ENCODE measurements around the gene RIN3. TPM values are rescaled to one million over a fixed set of nuclear protein-coding genes. Genes with fewer than 3 reads are reported as not detected.
A peak's percentile ranks its signal among the peaks of the same experiment; 100 is the strongest.

RIN3 gene
- polyA plus RNA-seq, 3 donors, result 42.8 to 144 (median 54.6) TPM

GRCh38 chr14:92657457-92658142, 144.0 kb downstream of the RIN3 start:
- peak overlapping the region; percentile 100 for H3K4me3 Mint-ChIP-seq

GRCh38 chr14:92658160-92658559, 144.6 kb downstream of the RIN3 start:
- H3K36me3 Mint-ChIP-seq, result peaks cover 88 to 95% of the 10 kb centered on the region in 2 donors
- no peaks in the 10 kb centered on the region for H3K9me3 ChIP-seq (replicated peaks in 1 of 2; ENCODE audit: control insufficient read depth in 1 of 2, insufficient read depth in 1 of 2, low read length in 2 of 2)
- H3K79me2 ChIP-seq (ENCODE audit: insufficient read depth, low read length), result peaks cover 98% of the 10 kb centered on the region
- peaks cover 0 to 5% (median 0%) of the 10 kb centered on the region in 7 donors for H3K9me3 Mint-ChIP-seq
- H3K4me2 ChIP-seq (replicated peaks; ENCODE audit: extremely low read depth, low read length, poor library complexity, severe bottlenecking), result peak overlapping the region; percentile 89
- H3K36me3 ChIP-seq (replicated peaks in 1 of 2; ENCODE audit: control insufficient read depth in 1 of 2, insufficient read depth in 2 of 2, low read length in 2 of 2), result peaks cover 62 to 71% of the 10 kb centered on the region in 2 donors
- peak overlapping the region in 1 of 3 experiments; percentile 96 for H3K4me3 ChIP-seq (replicated peaks in 1 of 3; ENCODE audit: low read depth in 2 of 3, low read length in 3 of 3)
- H3K27ac ChIP-seq (ENCODE audit: low read depth in 1 of 2, low read length in 2 of 2), result peak overlapping the region; percentile 90 to 98
- H4K20me1 ChIP-seq (ENCODE audit: insufficient read depth, low read length), result peaks cover 78% of the 10 kb centered on the region
- H3K27me3 Mint-ChIP-seq (ENCODE audit: low read depth in 3 of 3), result peaks cover 0 to 2% (median 0%) of the 10 kb centered on the region in 3 donors
- H3K9ac ChIP-seq (ENCODE audit: insufficient read depth, low read length, poor library complexity, severe bottlenecking), result peak overlapping the region; percentile 45
- DNase-seq, result no peak
- H3K4me3 Mint-ChIP-seq, result peak overlapping the region; percentile 100
- intact Hi-C loops (cut with micrococcal nuclease), result loop anchor here (10.0 kb wide), 2 partner anchors 73 to 143 kb away; partner anchors contain the start of gene RIN3 (in 1 of the 2)
- peaks cover 79 to 88% of the 10 kb centered on the region in 2 donors for H3K4me1 ChIP-seq (ENCODE audit: control insufficient read depth in 1 of 2, insufficient read depth in 2 of 2, low read length in 2 of 2)
- no peak for TF ChIP-seq CTCF (IDR thresholded peaks at IDR 0.05)
- no peaks in the 10 kb centered on the region for H3K27me3 ChIP-seq (ENCODE audit: control insufficient read depth in 2 of 2, insufficient read depth in 2 of 2, low read length in 2 of 2)
- H3K4me1 Mint-ChIP-seq, result peaks cover 83% of the 10 kb centered on the region
- WGBS (ENCODE audit: insufficient coverage), result 67% methylated on average over 13 of the region's 13 CpGs
- H2AFZ ChIP-seq (ENCODE audit: insufficient read depth, low read depth, low read length, poor library complexity, severe bottlenecking), result no peak overlapping the region
- peak overlapping the region; percentile 100 for H3K27ac Mint-ChIP-seq

More at GRCh38 chr14:92657457-92658142, 144.0 kb downstream of the RIN3 start:
- Histone ChIP-seq H3K27ac (ENCODE audit: low read depth in 1 of 2, low read length in 2 of 2) (peak overlapping the region; percentile 90 to 98), H3K4me2 (replicated peaks; ENCODE audit: extremely low read depth, low read length, poor library complexity, severe bottlenecking) (peak overlapping the region; percentile 89), H3K79me2 (ENCODE audit: insufficient read depth, low read length) (peaks cover 98% of the 10 kb centered on the region), H3K36me3 (replicated peaks in 1 of 2; ENCODE audit: control insufficient read depth in 1 of 2, insufficient read depth in 2 of 2, low read length in 2 of 2) (peaks cover 56 to 71% of the 10 kb centered on the region in 2 donors), H3K27me3 (ENCODE audit: control insufficient read depth in 2 of 2, insufficient read depth in 2 of 2, low read length in 2 of 2) (no peaks in the 10 kb centered on the region), H3K4me1 (ENCODE audit: control insufficient read depth in 1 of 2, insufficient read depth in 2 of 2, low read length in 2 of 2) (peaks cover 78 to 83% of the 10 kb centered on the region in 2 donors), H3K4me3 (replicated peaks in 1 of 3; ENCODE audit: low read depth in 2 of 3, low read length in 3 of 3) (peak overlapping the region in 1 of 3 experiments; percentile 96), H4K20me1 (ENCODE audit: insufficient read depth, low read length) (peaks cover 81% of the 10 kb centered on the region), H2AFZ (ENCODE audit: insufficient read depth, low read depth, low read length, poor library complexity, severe bottlenecking) (no peak overlapping the region), H3K9ac (ENCODE audit: insufficient read depth, low read length, poor library complexity, severe bottlenecking) (peak overlapping the region; percentile 91), H3K9me3 (replicated peaks in 1 of 2; ENCODE audit: control insufficient read depth in 1 of 2, insufficient read depth in 1 of 2, low read length in 2 of 2) (no peaks in the 10 kb centered on the region)
- no peak for TF ChIP-seq CTCF (IDR thresholded peaks at IDR 0.05)
- peak overlapping the region; percentile 100 for H3K27ac Mint-ChIP-seq
- peak; percentile 75 to 84 (median 78) for DNase-seq
- peaks cover 81% of the 10 kb centered on the region for H3K4me1 Mint-ChIP-seq
- peaks cover 0 to 5% (median 0%) of the 10 kb centered on the region in 7 donors for H3K9me3 Mint-ChIP-seq
- peaks cover 0 to 2% (median 0%) of the 10 kb centered on the region in 3 donors for H3K27me3 Mint-ChIP-seq (ENCODE audit: low read depth in 3 of 3)
- 6% methylated on average over 10 of the region's 13 CpGs for WGBS (ENCODE audit: insufficient coverage)
- peaks cover 84 to 91% of the 10 kb centered on the region in 2 donors for H3K36me3 Mint-ChIP-seq
- intact Hi-C loops (cut with micrococcal nuclease), result loop anchor here (2.0 to 10.0 kb wide), 3 partner anchors 71 to 143 kb away; partner anchors contain the start of gene RIN3 (in 1 of the 2)
